Heart left ventricle (tissue), 16 donors: ENCODE measurements around the gene NPPB. TPM values are rescaled to one million over a fixed set of nuclear protein-coding genes. Genes with fewer than 3 reads are reported as not detected.

Source experiments
- ATAC-seq, 4 donors: fragments of 200-7000 bp; cut with Tn5 transposase; one replicate each; pipeline ENCODE4 v1.9.1; 2020 to 2022; ENCODE audit warnings: moderate library complexity in 4 of 4, mild to moderate bottlenecking in 3 of 4, moderate number of reproducible peaks in 1 of 4
- DNase-seq, 5 donors: peaks; one replicate each; pipeline ENCODE4 v3.0.0-alpha.2; 2020
- H3K27ac ChIP-seq, 12 donors: fragments of 200-600 bp; sonication (generic) in 4 of 12; one replicate each; pipeline versions ENCODE4 v1.5.0 to v1.8.0; 2016 to 2022; ENCODE audit warnings: mild to moderate bottlenecking in 2 of 12
- H3K27me3 ChIP-seq, 9 donors: fragments of 200-600 bp; sonication (generic) in 2 of 9; one replicate each; pipeline versions ENCODE4 v1.5.1 to v1.8.0; 2016 to 2022; ENCODE audit warnings: mild to moderate bottlenecking in 3 of 9
- H3K36me3 ChIP-seq, 9 donors: fragments of 200-600 bp; sonication (generic) in 2 of 9; one replicate each; pipeline versions ENCODE4 v1.5.0 to v1.8.0; 2018 to 2022; ENCODE audit warnings: mild to moderate bottlenecking in 2 of 9
- H3K4me1 ChIP-seq, 12 donors: fragments of 200-600 bp; sonication (generic) in 4 of 12; one replicate each; pipeline versions ENCODE4 v1.5.0 to v1.8.0; 2016 to 2022; ENCODE audit warnings: mild to moderate bottlenecking in 3 of 12
- H3K4me3 ChIP-seq, 12 donors: fragments of 200-600 bp; sonication (generic) in 4 of 12; one replicate each; pipeline versions ENCODE4 v1.5.0 to v1.8.0; 2017 to 2022; ENCODE audit warnings: mild to moderate bottlenecking in 9 of 12, moderate library complexity in 4 of 12
- H3K9me3 ChIP-seq, 12 donors: fragments of 200-600 bp; sonication (generic) in 4 of 12; one replicate each; pipeline versions ENCODE4 v1.5.0 to v1.8.0; 2016 to 2022; ENCODE audit warnings: mild to moderate bottlenecking in 1 of 12
- CTCF ChIP-seq, 12 donors: fragments of 200-600 bp; sonication (generic) in 4 of 12; IDR thresholded peaks; one replicate each; pipeline versions ENCODE4 v1.5.0 to v1.8.0; 2018 to 2022; ENCODE audit warnings: antibody characterized with exemption in 12 of 12, mild to moderate bottlenecking in 5 of 12
- POLR2A ChIP-seq, 2 donors: fragments of 450-650 bp; IDR thresholded peaks; one replicate each; pipeline ENCODE4 v1.6.1; 2017; ENCODE audit warnings: antibody characterized with exemption in 2 of 2, mild to moderate bottlenecking in 2 of 2, moderate library complexity in 2 of 2
- WGBS, 4 donors: extraction: QIAGEN DNeasy Blood & Tissue Kit in 2 of 4; methylation state at CpG; one replicate each; pipeline versions ENCODE4 v1.1.5 to v1.1.7; 2013 to 2018; 5-methylcytosine and 5-hydroxymethylcytosine counted together
- intact Hi-C, 10 donors: fragments of 100-400 bp; cut with DNase I; formaldehyde crosslinking; loops; one replicate each; pipeline versions ENCODE4 v1.11.1 to v1.14.2; 2022
- polyA plus RNA-seq, 2 donors: library from polyadenylated mRNA; stranded (reverse); fragments of 200-250 nt; gene quantifications; one replicate each; pipeline ENCODE4 v1.2.3, GENCODE V29; 2013
- total RNA-seq, 9 donors: library from RNA; depleted of rRNA in 2 of 9; stranded (reverse); fragments of >200 nt in 2 of 9; fragmentation: NEBNext Ultra II Directional in 3 of 9; extraction: Animal tissue kit (Norgen Biotek cat#: 25700) in 3 of 9; gene quantifications; one replicate each; pipeline versions ENCODE4 v1.1.0 to v1.2.4, GENCODE V29; 2016 to 2023
- donor health status: ischemic (EF 13 %, LVEDD 7.1; RV severe dilation, severe dysfunction).
- donor health status: healthy with polysubstance abuse.
- donor health status: DM: no; HTN: yes; CAD: no.
- donor health status: DM: no; HTN: no; CAD: no.
- donor health status: ischemic (EF 25% LVEDD 6.9; RV normal size, moderate dysfunction).
- donor health status: ischemic (EF 25% LVEDD 5.7; RV mildly dilated, moderate dysfunction).
- donor health status: healthy.
- donor health status: DM: yes; HTN: yes; CAD: no.
- donor health status: ischemic (EF 35%, LVEDD 5.7; RV mildly dilated, moderate dysfunction).
- donor health status: nonischemic (EF 11% LVEDD 7.7; RV severe dilation, severe dysfunction).
- donor health status: DM: yes; HTN: yes; CAD: no.
- donor health status: PGD.
- donor health status: ischemic (EF 29% LVEDD 5.4; RV normal size, mild dysfunction).
- donor health status: nonischemic (EF 23%, LVEDD 6.1; RV moderate dilation, normal function).

NPPB gene
- total and polyA plus RNA-seq, 11 donors, result 14.4 to 7,924 (median 252) TPM

- TF ChIP-seq POLR2A (IDR thresholded peaks at IDR 0.05) (no peak), CTCF (IDR thresholded peaks at IDR 0.05) (no peak)
- Histone ChIP-seq H3K4me1 (peaks cover 2 to 21% (median 9%) of the 10 kb centered on the region in 12 donors), H3K27me3 (peaks cover 0 to 16% (median 0%) of the 10 kb centered on the region in 9 donors), H3K27ac (no peak overlapping the region), H3K4me3 (no peak overlapping the region), H3K36me3 (no peaks in the 10 kb centered on the region), H3K9me3 (no peaks in the 10 kb centered on the region)
- 83 to 90% (median 87%) methylated on average over 6 of the region's 6 CpGs for WGBS, 4 donors
- DNase-seq, result peak in 2 of 5 donors; percentile 15 to 33
- ATAC-seq, result no peak
- intact Hi-C loops, result loop anchor here in 2 of 10 donors (2.0 to 5.0 kb wide), 2 partner anchors 19 to 34 kb away; partner anchors contain the start of gene NPPB (in 1 of the 2)
These were observed 32.9 kb upstream of the NPPB start for GRCh38 chr1:11891433-11892186.

- H3K27ac ChIP-seq, result peak overlapping the region in 7 of 12 donors; percentile 10 to 97 (median 89)
- no peaks in the 10 kb centered on the region for H3K36me3 ChIP-seq
- H3K4me1 ChIP-seq, result peaks cover 9 to 38% (median 20%) of the 10 kb centered on the region in 12 donors
- ATAC-seq, result no peak
- no peaks in the 10 kb centered on the region for H3K27me3 ChIP-seq
- peak in 1 of 5 donors; percentile 57 for DNase-seq
- TF ChIP-seq POLR2A (IDR thresholded peaks at IDR 0.05) (no peak), CTCF (IDR thresholded peaks at IDR 0.05) (no peak)
- intact Hi-C loops, result no loop called here
- 43 to 71% (median 59%) methylated on average over 3 of the region's 3 CpGs for WGBS, 4 donors
- H3K4me3 ChIP-seq, result no peak overlapping the region
- no peaks in the 10 kb centered on the region for H3K9me3 ChIP-seq
These were observed 30.1 kb upstream of the NPPB start for GRCh38 chr1:11888877-11889208.

GRCh38 chr1:11888206-11888876 is 29.6 kb upstream of the NPPB start:
- H3K27me3 ChIP-seq, result no peaks in the 10 kb centered on the region
- H3K9me3 ChIP-seq, result no peaks in the 10 kb centered on the region
- no peak overlapping the region for H3K4me3 ChIP-seq
- H3K27ac ChIP-seq, result peak overlapping the region in 8 of 12 donors; percentile 31 to 97 (median 88)
- ATAC-seq (no peak), DNase-seq (peak in 1 of 5 donors; percentile 53)
- 77 to 85% (median 79%) methylated on average over 14 to 15 of the region's 15 CpGs for WGBS, 4 donors
- intact Hi-C loops, result no loop called here
- TF ChIP-seq CTCF (IDR thresholded peaks at IDR 0.05), result no peak
- no peak for TF ChIP-seq POLR2A (IDR thresholded peaks at IDR 0.05)
- peaks cover 9 to 41% (median 22%) of the 10 kb centered on the region in 12 donors for H3K4me1 ChIP-seq
- no peaks in the 10 kb centered on the region for H3K36me3 ChIP-seq

DNA sequence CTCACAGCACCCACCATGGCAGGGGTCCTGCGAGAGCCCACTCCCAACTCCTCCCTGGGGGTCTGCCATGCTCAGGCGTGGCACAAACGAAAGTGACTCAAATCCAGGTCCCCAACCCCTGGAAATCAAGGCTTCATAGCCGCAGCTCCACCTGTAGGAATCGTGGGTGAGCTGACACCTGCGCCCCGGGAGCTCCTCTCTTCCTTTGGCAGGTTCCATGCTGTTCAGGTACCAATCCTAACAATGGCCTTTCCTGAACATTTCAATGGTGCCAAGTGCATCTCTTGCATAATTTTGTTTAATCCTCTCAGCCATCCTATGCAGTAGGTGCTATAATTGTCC is 28.9 kb upstream of the NPPB start:
- intact Hi-C loops, result no loop called here
- Histone ChIP-seq H3K36me3 (no peaks in the 10 kb centered on the region), H3K27ac (peak overlapping the region; percentile 62 to 97 (median 82)), H3K27me3 (no peaks in the 10 kb centered on the region), H3K4me1 (peaks cover 13 to 48% (median 28%) of the 10 kb centered on the region in 12 donors), H3K4me3 (no peak overlapping the region), H3K9me3 (no peaks in the 10 kb centered on the region)
- DNase-seq (no peak), ATAC-seq (no peak)
- TF ChIP-seq POLR2A (IDR thresholded peaks at IDR 0.05) (no peak), CTCF (IDR thresholded peaks at IDR 0.05) (no peak)
- WGBS, 4 donors, result 74 to 83% (median 77%) methylated on average over 7 of the region's 7 CpGs
